Superior temporal gyrus (tissue), 1 donor: ENCODE results near the gene PRPF6.

ENCODE experiments used
- DNase-seq: peaks from one replicate; pipeline ENCODE4 v3.0.0-alpha.2; 2016; ENCODE audit errors: extremely low spot score

Gene PRPF6

DNA sequence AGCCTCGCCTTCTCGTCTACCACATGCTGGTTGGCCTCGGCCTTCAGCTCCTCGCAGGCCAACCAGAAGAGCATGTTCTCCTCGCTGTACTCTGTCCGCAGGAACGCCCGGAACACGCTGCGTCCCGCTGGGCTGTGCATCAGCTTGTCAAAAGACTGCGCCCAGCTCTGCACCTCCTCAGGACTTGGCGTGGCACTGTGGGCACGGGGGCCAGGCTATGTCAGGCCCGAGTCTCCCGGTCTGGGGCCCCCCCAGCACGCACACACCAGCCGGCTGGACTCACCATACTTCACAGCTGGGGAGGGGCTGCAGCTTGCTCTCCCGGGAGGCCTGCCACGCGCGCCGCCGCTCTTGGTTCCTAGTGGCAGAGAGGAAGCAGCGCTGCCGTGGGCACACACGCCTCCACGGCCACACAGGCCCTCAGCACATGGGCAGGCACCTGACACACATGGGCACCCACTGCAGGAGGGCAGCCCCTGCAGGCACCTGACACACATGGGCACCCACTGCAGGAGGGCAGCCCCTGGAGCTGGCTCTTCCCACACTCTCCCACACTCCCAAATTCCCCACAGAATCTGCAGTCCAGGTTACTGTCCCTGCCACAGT, 93.4 kb downstream of the PRPF6 start:
- DNase-seq = no peak

DNA sequence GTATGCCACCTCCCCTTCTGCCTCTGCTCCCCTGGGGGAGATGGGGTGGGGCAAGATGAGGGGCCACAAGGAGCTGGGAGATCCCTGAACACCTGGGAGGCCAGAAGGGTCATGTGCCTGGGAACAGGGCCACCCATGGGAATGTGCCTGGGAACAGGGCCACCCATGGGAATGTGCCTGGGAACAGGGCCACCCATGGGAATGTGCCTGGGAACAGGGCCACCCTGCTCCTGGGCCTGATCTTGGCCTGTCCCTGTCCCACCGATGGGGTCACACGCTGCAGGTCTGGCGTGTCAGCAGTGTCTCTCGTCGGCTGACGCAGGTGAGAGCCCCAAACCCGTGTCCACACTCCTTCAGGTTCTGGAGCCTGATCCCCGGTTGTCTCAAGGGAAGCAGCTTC, 94.0 kb downstream of the PRPF6 start:
- DNase-seq = no peak

DNA sequence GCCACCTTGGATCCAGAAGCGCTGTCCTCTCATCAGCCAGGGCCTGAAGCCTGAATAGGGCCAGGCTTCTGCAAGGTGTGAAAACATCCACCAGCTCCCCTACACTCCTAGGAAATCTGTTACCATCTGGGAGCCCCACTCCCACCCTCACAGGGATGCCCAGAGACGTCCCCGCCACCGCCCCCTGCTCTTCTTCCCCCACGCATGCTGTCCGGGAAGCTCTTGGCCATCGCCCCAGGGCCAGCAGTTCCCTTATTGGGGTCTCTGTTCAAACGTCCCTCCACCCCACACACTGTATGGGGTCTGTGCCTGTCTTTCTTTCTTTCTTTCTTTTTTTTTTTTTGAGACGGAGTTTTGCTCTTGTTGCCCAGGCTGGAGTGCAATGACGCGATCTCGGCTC, 94.6 kb downstream of the PRPF6 start:
- DNase-seq = no peak

DNA sequence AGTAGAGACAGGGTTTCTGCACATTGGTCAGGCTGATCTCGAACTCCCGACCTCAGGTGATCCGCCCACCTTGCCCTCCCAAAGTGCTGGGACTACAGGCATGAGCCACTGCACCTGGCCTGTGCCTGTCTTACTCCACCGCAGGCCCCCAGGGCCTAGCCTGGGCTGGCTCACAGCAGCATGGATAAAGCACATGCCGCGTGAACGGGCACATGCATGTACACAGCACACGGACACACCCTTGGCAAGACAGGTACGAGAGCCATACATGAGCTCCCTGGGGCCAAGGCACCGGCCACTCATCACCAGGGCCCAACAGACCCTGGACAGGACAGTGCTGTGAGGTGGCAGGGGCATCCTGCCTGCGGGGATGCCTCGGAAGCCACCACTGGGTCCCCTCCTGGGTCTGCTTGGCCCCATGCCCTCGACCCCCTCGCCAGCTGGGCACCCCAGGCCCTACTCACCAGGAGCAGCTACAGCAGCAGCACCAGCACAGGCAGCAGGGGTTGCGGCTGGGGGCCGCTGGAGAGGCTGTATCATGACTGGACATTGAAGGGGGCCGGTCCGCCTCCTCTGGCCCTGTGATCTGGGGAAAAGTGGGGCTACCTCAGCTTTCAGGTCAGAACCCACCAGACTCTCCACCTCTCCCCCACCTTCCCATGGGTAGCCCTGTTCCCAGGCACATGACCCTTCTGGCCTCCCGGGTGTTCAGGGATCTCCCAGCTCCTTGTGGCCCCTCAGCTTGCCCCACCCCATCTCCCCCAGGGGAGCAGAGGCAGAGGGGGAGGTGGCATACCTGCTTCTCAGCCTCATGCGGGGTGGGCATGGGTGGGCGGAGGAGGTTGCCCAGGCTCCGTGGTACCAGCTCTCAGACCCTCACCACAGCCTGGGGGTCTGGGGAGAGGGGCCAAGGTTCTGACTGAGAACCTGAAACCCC, 95.4 kb downstream of the PRPF6 start:
- DNase-seq = no peak

DNA sequence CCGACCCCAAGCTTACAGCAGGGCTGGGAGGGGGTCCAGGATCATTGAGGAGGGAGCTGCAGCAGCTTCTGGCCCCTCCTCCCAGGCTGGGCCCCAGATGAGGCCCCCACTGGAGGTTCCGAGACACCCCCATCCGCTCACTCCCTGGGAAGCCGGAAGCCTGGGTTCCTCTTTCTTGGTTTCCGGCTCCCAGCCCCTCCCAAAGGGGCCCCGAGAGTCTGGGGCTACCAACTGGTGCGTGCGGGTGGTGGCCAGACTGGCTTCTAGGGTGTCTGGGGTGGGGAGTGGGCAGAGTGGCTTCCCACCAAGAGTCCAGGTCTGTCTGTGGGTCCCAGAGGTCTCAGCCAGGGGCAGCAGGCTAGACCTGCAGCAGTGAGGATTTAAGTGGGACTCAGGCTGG, 96.2 kb downstream of the PRPF6 start:
- DNase-seq = no peak

DNA sequence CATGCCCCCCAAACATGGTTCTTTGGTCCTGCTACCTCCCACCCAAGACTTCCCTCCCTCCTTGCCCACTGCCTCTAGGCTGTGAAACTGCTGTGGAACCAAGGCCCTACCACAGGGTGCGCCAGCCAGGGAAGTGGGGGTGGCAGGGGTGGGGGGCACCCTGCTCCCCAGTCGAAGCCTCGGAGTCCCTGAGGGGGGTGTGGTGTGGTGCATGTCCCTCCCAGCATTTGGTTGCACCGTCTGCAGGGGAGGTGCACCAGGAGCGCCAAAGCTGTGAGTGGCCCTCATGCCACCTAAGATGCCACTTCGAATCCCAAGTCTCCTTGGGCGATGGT, 96.6 kb downstream of the PRPF6 start:
- DNase-seq = no peak

DNA sequence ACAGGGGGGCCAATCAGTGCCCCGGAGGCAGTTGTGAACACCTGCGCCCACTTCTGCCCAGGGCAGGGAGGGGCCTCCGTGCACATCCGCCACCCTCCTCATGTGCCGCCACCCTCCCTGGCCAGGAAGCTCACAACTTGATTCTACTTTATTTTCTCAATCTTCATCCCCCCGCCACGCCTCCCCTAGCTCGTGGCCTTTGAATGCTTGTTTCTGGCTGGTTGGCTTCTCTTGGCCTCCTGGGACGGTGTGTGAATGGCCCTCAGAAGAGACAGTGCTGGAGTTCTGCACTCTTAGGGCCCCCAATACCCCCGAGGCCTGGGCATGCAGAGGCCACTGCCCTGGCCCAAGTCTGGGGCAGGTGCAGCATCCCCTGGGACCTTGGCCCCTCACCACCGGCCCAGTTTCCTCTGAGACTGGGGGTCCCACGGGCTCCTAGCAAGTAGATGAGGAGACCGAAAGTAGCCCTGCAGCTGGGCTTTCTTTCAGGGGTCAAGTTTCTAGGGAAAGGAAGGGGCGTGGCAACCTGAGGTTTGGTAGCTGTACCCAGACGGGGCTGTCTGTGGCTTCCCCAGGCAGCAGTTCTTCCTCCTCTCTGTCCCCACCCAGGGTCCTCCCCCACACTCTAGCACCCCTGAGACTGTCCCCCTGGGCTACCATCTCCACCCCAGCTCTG, 97.1 kb downstream of the PRPF6 start:
- DNase-seq = no peak

DNA sequence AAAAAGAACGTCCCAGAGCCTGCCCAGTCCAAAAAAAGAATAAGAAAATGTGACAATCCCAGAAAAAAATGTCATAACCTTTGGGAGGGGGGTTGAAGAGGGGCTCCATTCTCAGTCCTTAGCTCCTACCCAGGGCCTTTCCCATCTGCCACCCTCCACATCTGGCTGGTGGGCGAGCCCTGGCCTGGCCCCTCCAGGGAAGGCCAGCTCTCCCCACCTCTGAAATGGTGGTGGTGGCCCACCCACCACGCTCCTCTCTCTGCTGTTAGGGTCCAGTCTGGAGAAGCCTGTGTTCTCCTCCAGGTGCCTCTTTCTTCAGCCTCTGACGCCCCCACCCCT, 98.0 kb downstream of the PRPF6 start:
- no peak for DNase-seq

DNA sequence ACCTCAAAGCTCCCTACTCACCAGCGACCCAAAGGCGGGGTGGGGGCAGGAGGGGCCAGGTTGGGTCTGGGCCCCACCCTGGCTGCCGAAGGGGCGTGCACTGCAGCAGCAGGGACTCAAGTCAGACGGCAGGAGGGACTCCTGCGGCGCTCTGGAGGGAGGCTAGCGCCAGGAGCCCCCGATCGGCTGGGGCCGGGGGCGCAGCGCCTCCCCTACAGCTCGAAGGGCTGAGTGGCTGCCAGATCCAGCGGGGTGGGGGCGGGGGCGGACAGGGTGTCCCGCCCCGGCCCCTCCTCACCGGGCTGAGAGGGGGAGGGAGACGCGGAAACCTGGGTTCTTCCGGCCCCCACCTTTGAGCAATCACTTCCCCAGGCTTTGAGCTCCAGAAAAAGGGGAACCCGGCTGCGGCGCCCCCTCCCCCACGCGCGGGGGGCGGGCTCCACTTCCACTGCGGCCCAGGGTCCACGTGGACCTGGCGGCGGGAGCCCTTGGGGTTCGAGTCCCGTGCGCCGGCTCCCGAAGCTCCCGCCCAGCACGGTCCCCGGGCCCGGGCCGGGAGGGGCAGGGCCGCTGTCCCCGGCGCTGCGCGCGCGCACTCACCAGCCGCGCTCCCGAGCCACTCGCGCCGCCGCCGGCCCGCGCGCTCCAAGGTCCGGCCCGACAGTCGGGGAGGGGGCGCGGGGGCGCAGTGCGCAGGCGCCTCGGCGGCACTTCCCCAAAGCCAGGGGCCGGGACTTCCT, 98.5 kb downstream of the PRPF6 start, which contains the start of gene RGS19:
Gene RGS19, minus strand, starts transcription at position 246 of the 740 bp plus-strand sequence. CDS start 2,632 bp downstream, outside the sequence.
- no peak for DNase-seq

DNA sequence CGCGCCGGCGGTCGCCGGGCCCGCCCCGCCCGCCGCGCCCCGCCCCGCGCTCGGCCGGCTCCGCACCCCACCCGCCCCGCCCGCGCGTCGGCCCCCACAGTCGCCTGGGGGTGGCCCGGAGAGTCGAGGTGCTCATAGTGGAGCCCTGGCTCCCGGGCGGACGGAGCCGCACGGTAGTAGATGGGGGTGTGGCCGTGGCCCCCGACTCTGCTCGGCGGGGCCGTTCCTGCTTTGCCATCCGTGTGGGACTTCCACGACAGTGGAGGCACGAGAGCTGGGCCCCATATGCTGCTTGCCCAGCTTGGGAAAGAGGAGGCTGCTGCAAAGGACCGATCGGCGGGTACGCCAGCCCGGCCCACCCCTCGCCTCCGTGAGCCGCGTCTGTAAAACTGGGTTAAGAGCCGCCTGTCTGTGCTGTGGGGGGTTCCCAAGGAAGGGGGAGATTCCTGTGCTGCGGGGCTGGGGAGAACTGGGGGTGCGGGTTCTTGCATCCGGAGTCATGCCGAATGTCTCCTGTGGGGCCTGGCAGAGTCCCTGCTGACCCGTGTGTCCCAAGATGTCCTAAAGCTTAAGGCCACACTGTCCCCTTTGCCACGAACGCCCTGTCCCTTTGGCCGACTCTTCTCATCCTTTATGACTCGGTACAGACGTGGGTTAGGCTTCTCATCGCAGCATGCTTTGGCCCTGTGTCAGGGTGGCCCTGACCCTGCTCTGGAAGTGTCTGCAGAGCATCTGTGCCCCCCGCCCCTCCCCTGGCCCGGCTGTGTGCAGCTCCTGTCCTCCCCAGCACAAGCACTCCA, 99.3 kb downstream of the PRPF6 start, which contains the start of gene OPRL1:
Gene OPRL1, plus strand, starts transcription at position 70 of the 800 bp plus-strand sequence. CDS start 12,639 bp downstream, outside the sequence.
- no peak for DNase-seq

DNA sequence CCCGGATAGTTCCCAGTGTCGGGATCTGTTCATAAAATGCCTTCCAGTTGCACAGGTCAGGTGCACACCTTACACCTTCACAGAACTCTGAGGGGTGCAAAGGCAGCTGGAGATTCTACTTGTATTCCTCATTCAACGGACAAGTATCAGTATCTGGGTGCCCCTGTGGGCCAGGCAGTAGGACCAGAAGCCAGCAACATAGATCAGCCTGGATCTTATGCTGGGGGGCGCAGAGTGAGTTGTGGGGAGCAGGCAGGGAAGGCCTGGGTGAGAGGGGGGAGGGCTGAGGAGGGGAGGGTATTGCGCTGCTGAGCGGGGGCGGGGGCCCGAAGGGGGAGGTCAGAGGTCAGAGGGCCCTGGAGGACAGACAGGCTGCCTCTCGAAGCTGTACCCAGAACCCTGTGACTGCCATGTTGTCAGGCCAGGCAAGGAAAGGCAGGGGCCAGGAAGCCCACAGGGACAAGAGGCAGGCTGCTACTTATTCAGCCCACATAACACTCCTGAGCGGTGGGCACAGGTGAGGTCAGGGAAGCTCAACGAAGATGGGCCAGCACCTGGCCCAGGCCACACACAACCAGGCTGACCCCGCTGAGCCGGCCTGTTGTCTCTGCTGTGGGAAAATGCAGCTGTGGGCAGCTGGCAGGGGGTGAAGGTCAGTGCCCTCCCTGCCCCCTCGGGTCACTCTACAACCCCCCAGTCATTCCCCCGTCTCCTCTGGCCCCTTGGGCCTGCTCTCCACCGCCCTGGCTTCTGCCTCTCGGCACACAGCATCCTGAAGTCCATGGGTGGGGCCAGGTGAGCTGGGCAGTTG, 100.1 kb downstream of the PRPF6 start:
- DNase-seq = no peak

DNA sequence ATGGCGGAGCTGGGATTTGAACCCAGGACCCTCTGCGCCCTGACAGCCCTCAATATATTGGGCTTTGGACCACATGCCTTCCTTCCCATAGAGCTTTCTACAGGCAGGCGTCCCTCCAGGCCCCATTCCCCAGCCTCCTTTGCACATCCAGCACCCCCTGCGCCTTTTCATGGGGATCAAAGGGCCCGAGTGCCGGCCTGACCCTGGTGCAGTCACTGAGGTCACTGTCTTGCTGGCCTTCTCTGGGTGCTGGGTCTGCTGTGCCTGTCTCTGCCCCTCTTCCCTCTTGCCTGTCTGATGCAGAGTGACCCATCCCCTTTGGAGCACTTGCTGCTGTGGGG, 100.7 kb downstream of the PRPF6 start:
- no peak for DNase-seq

DNA sequence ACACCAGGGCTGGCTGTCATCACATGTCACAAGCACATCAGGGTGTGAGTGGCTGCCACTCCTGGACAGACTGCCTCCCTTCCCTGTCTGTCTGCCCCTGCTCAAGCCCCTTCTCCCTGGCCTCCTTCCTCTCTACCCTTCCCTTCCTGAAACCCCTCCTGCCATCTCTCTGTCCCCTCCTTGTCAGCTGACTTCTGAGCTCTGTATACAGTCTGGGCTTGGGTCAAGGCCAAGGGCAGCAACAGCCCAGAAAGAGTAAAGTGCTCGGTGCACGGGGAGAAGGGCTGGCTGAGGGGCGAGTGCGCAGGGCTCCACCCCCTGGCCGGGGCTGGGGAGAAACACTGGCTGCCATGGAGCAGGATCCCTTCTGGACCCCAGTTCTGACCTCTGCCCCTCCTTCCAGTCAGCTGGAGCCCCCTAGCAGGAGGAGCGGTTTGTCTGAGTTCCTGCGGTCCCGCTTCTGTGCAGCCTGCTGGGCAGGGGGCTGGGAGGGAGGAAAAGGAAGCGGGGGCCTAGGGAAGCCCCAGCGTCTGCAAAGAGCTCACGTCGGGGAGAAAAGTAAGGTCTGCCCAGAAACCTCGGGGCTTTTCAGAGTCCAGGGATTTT, 101.3 kb downstream of the PRPF6 start:
- DNase-seq = no peak
